Nephron (organoid): ENCODE measurements around the gene PACS2.
"Not testable (repeated sequence)": the region's sequence is repeated elsewhere in the genome, so short reads cannot be mapped to it uniquely, and the experiment has no call there.

Experiments used
- H3K27ac Mint-ChIP-seq, 3 experiments: 2 replicates each; pipeline ENCODE4 v1.8.0; 2020; ENCODE audit warnings: mixed read lengths in 3 of 3, mild to moderate bottlenecking in 2 of 3, moderate library complexity in 1 of 3
- H3K27me3 Mint-ChIP-seq: 2 replicates; pipeline ENCODE4 v1.8.0; 2021; ENCODE audit warnings: low read depth, mild to moderate bottlenecking, moderate library complexity, mixed read lengths
- H3K36me3 Mint-ChIP-seq: 2 replicates; pipeline ENCODE4 v1.8.0; 2020; ENCODE audit warnings: low read depth, mixed read lengths
- H3K4me1 Mint-ChIP-seq: 2 replicates; pipeline ENCODE4 v1.8.0; 2020; ENCODE audit warnings: mixed read lengths
- H3K4me3 Mint-ChIP-seq, 3 experiments: 2 replicates each; pipeline ENCODE4 v1.8.0; 2020; ENCODE audit warnings: mild to moderate bottlenecking in 3 of 3, mixed read lengths in 3 of 3, moderate library complexity in 2 of 3
- H3K9me3 Mint-ChIP-seq: 2 replicates; pipeline ENCODE4 v1.8.0; 2020; ENCODE audit warnings: mixed read lengths
- CTCF ChIP-seq, 3 experiments: fragments of 200-600 bp; sonication (generic); IDR thresholded peaks; one replicate each; pipeline ENCODE4 v1.5.0; 2021; ENCODE audit warnings: antibody characterized with exemption in 3 of 3; ENCODE audit not compliant: unreplicated experiment in 3 of 3

Gene PACS2

GRCh38 chr14:105331575-105332349 is 17.2 kb downstream of the PACS2 start:
- Mint-ChIP-seq H3K4me1 (peaks cover 46% of the 10 kb centered on the region), H3K36me3 (peaks cover 8% of the 10 kb centered on the region), H3K27ac (peak overlapping the region in 2 of 3 experiments; percentile 2 to 11), H3K27me3 (no peaks in the 10 kb centered on the region), H3K9me3 (peaks cover 4% of the 10 kb centered on the region), H3K4me3 (peak overlapping the region in 1 of 3 experiments; percentile 17)
- TF ChIP-seq CTCF (IDR thresholded peaks at IDR 0.05; ENCODE audit: unreplicated experiment in 3 of 3), result no peak

DNA sequence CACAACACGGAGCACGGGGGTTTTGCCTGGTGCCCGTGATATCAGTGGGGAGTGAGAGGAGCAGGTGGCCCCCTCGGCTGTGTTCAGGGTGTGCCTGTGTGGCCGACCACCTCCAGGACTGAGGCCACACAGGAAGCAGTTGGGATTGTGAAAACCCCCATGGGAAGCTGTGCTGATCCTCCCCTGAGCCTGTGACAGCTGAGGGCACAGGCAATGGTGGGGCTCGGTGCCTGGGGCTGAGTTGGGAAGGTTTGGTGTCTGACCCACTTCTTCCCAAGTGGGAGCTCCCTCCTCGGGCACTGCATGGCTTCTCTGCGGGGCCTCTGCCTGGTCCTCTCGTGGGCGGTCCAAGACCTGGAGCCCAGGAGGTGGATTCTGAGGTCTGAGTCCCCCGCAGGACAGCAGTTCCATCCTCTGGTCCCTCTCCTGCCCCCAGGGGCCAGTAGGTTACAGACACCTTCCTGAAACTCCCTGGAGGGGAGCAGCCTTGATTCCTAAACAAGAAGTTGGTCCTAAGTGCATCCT is 17.9 kb downstream of the PACS2 start:
- Mint-ChIP-seq H3K27me3 (no peaks in the 10 kb centered on the region), H3K36me3 (peaks cover 8% of the 10 kb centered on the region), H3K4me1 (peaks cover 45% of the 10 kb centered on the region), H3K9me3 (peaks cover 4% of the 10 kb centered on the region), H3K4me3 (no peak overlapping the region), H3K27ac (no peak overlapping the region)
- TF ChIP-seq CTCF (IDR thresholded peaks at IDR 0.05; ENCODE audit: unreplicated experiment in 3 of 3), result no peak

DNA sequence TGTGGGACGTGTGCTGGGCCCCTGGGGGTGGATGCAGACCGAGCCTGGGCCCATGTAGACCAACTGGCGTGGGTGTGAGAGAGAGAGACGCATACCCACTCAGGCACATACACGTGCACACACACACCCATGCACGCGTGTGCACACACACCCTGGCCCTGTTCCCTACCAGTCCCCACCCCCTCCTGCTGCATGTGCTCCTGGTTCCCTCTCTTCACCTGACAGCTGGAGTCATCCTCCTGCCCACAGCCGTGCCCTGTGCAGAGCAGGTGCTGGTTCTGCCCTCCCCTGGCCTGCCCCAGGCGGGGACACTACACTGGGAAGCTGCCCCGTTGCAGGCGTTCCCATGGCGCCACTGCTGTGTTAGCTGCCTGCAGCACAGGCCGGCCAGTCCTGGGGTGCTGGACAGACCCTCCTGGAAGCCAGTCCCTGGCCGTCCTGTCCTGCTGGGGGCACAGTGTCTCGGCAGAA is 18.5 kb downstream of the PACS2 start:
- no peak overlapping the region for H3K27ac Mint-ChIP-seq
- H3K4me1 Mint-ChIP-seq, result peaks cover 43% of the 10 kb centered on the region
- no peaks in the 10 kb centered on the region for H3K27me3 Mint-ChIP-seq
- no peak for TF ChIP-seq CTCF (IDR thresholded peaks at IDR 0.05; ENCODE audit: unreplicated experiment in 3 of 3)
- peaks cover 8% of the 10 kb centered on the region for H3K36me3 Mint-ChIP-seq
- H3K9me3 Mint-ChIP-seq, result peaks cover 4% of the 10 kb centered on the region
- no peak overlapping the region for H3K4me3 Mint-ChIP-seq

GRCh38 chr14:105333613-105334364 is 19.2 kb downstream of the PACS2 start:
- no peak overlapping the region for H3K4me3 Mint-ChIP-seq
- H3K36me3 Mint-ChIP-seq, result peaks cover 8% of the 10 kb centered on the region
- TF ChIP-seq CTCF (IDR thresholded peaks at IDR 0.05; ENCODE audit: unreplicated experiment in 3 of 3), result no peak
- no peaks in the 10 kb centered on the region for H3K27me3 Mint-ChIP-seq
- H3K4me1 Mint-ChIP-seq, result peaks cover 39% of the 10 kb centered on the region
- H3K27ac Mint-ChIP-seq, result no peak overlapping the region
- H3K9me3 Mint-ChIP-seq, result peaks cover 4% of the 10 kb centered on the region

DNA sequence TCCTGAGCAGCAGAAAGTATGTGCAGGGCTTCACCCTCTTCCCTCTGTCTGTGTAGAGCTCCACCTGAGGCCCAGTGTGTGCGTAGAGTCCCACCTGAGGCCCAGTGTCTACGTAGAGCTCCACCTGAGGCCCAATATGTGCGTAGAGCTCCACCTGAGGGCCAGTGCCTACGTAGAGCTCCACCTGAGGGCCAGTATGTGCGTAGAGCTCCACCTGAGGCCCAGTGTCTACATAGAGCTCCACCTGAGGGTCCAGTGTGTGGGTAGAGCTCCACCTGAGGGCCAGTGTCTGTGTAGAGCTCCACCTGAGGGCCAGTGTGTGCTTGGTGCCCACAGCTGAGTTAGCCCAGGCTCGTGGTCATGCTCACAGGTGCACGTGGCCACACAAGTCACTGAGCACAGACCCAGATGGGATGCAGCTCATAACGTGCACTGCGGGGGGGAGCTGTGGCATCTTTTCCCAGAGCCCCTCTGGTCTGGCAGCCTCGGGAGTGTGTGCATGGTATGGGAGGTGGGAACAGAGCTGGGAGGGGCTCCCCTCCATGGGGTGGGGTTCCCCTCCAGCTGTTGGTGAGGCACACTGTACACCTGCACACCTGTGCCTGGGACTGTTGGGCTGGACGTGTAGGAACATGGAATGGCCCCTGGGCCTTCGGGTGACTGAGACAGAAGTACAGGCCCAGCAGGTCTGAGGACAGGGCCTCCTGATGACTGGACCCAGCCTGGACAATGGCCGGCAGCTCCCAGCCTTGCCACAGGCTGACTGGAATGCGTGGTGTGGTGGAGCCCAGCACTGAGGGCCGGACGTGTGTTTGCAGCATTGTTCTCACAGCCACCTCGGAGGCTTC is 20.1 kb downstream of the PACS2 start:
- TF ChIP-seq CTCF (IDR thresholded peaks at IDR 0.05; ENCODE audit: unreplicated experiment in 3 of 3), result no peak
- no peak overlapping the region for H3K4me3 Mint-ChIP-seq
- H3K4me1 Mint-ChIP-seq, result peaks cover 32% of the 10 kb centered on the region
- no peak overlapping the region for H3K27ac Mint-ChIP-seq
- peaks cover 4% of the 10 kb centered on the region for H3K9me3 Mint-ChIP-seq
- no peaks in the 10 kb centered on the region for H3K27me3 Mint-ChIP-seq
- H3K36me3 Mint-ChIP-seq, result peaks cover 8% of the 10 kb centered on the region

- peaks cover 36% of the 10 kb centered on the region for H3K4me1 Mint-ChIP-seq
- H3K4me3 Mint-ChIP-seq, H3K27me3 Mint-ChIP-seq, H3K9me3 Mint-ChIP-seq, H3K36me3 Mint-ChIP-seq, H3K27ac Mint-ChIP-seq: not testable (repeated sequence)
Measured at GRCh38 chr14:105335231-105335542, 20.6 kb downstream of the PACS2 start.
